ENCODE measurements around the gene MYOCD.

Gene MYOCD

GRCh38 chr17:12721581-12721980 lies 55.9 kb downstream of the MYOCD start:
- H3K4me3 ChIP-seq (ENCODE audit: control insufficient read depth, low read depth, low read length) = no peak overlapping the region
- DNase-seq (ENCODE audit: low read depth) = no peak
- TF ChIP-seq CTCF (conservative IDR thresholded peaks at IDR 0.05; ENCODE audit: control insufficient read depth, insufficient read depth, low read depth, low read length) = no peak

- no peak overlapping the region for H3K4me3 ChIP-seq (ENCODE audit: control insufficient read depth, low read depth, low read length)
- TF ChIP-seq CTCF (conservative IDR thresholded peaks at IDR 0.05; ENCODE audit: control insufficient read depth, insufficient read depth, low read depth, low read length) = no peak
- DNase-seq (ENCODE audit: low read depth) = no peak
Observed at GRCh38 chr17:12722282-12722681, 56.6 kb downstream of the MYOCD start.

- no peak for DNase-seq (ENCODE audit: low read depth)
- TF ChIP-seq CTCF (conservative IDR thresholded peaks at IDR 0.05; ENCODE audit: control insufficient read depth, insufficient read depth, low read depth, low read length) = no peak
- no peak overlapping the region for H3K4me3 ChIP-seq (ENCODE audit: control insufficient read depth, low read depth, low read length)
Observed at GRCh38 chr17:12726131-12726530, 60.4 kb downstream of the MYOCD start.

- peak; percentile 88 for DNase-seq (ENCODE audit: low read depth)
- no peak overlapping the region for H3K4me3 ChIP-seq (ENCODE audit: control insufficient read depth, low read depth, low read length)
- TF ChIP-seq CTCF (conservative IDR thresholded peaks at IDR 0.05; ENCODE audit: control insufficient read depth, insufficient read depth, low read depth, low read length) = no peak
Observed at GRCh38 chr17:12727076-12727760, 61.5 kb downstream of the MYOCD start.

- DNase-seq (ENCODE audit: low read depth) = peak; percentile 60
- no peak overlapping the region for H3K4me3 ChIP-seq (ENCODE audit: control insufficient read depth, low read depth, low read length)
- TF ChIP-seq CTCF (conservative IDR thresholded peaks at IDR 0.05; ENCODE audit: control insufficient read depth, insufficient read depth, low read depth, low read length) = no peak
Observed at GRCh38 chr17:12727881-12728280, 62.2 kb downstream of the MYOCD start.

- no peak overlapping the region for H3K4me3 ChIP-seq (ENCODE audit: control insufficient read depth, low read depth, low read length)
- no peak for TF ChIP-seq CTCF (conservative IDR thresholded peaks at IDR 0.05; ENCODE audit: control insufficient read depth, insufficient read depth, low read depth, low read length)
- DNase-seq (ENCODE audit: low read depth) = peak; percentile 58
Observed at GRCh38 chr17:12729086-12729485, 63.4 kb downstream of the MYOCD start.

- DNase-seq (ENCODE audit: low read depth) = no peak
- no peak for TF ChIP-seq CTCF (conservative IDR thresholded peaks at IDR 0.05; ENCODE audit: control insufficient read depth, insufficient read depth, low read depth, low read length)
- H3K4me3 ChIP-seq (ENCODE audit: control insufficient read depth, low read depth, low read length) = no peak overlapping the region
Observed at GRCh38 chr17:12730421-12730820, 64.7 kb downstream of the MYOCD start.

Data from fibroblast of mammary gland (primary cell).